Nephron progenitor cell (in vitro differentiated cells): ENCODE measurements around the gene CCND1.

Source experiments
- DNase-seq: peaks from one replicate; pipeline ENCODE4 v3.0.0; 2021
- H3K27ac Mint-ChIP-seq: 2 replicates; pipeline ENCODE4 v1.8.0; 2021; ENCODE audit warnings: mild to moderate bottlenecking, moderate library complexity, mixed read lengths
- H3K27me3 Mint-ChIP-seq: 2 replicates; pipeline ENCODE4 v1.8.0; 2021; ENCODE audit warnings: mild to moderate bottlenecking, low read depth, mixed read lengths; ENCODE audit not compliant: poor library complexity
- H3K36me3 Mint-ChIP-seq: 2 replicates; pipeline ENCODE4 v1.8.0; 2021; ENCODE audit warnings: low read depth, mixed read lengths
- H3K4me1 Mint-ChIP-seq: 2 replicates; pipeline ENCODE4 v1.8.0; 2021; ENCODE audit warnings: mixed read lengths
- H3K4me3 Mint-ChIP-seq: 2 replicates; pipeline ENCODE4 v1.8.0; 2021; ENCODE audit warnings: mild to moderate bottlenecking, moderate library complexity, mixed read lengths
- H3K9me3 Mint-ChIP-seq: 2 replicates; pipeline ENCODE4 v1.8.0; 2021; ENCODE audit warnings: mild to moderate bottlenecking, moderate library complexity, mixed read lengths
- CTCF ChIP-seq: fragments of 200-600 bp; sonication (generic); IDR thresholded peaks from 2 replicates; pipeline ENCODE4 v1.5.0; 2021; ENCODE audit warnings: antibody characterized with exemption

CCND1 gene

DNA sequence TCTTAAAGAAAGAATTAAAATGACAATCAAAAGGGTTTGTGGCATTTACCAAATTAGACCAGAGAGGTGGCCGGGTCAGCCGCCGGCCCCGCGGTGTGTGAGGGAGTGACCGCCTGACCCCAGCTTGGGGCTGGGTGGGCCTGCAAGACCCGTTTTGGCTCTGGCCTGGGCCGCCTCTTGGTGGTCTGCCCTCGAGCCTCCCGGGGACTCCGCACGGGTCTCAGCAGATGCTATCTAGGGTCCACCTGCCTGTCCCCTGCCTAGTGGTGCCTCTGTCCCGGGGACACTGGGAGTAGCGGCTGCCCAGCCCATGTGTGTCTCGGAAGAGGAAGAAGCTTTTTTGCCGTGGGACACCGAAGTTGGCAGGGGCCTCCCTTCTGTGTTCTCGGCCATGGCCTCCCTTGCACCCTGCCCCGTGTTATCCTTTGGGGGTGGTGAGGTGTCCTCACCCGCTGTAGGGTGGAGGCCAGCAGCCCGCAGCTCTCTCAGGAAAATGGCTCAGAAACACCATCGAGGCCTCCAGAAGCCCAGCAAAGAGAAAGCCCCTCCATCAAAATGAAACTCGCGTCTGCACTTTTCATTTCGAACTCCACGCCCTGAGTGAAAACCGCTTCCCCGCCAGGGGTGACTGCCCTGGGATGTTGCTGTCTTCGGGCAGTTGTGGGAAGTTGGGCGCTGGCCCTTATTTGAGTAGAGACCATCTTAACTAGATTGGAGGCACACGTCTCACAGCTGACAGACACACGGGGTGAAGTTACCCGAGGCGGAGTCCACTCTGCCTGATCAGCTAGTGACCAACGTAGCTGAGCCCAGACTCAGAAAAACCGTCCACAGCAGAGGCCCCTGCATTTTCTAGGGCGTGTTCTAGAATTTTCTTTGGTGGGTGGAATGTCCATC is 8.0 kb downstream of the CCND1 start:
- Mint-ChIP-seq H3K27ac (peak overlapping the region; percentile 71), H3K27me3 (no peaks in the 10 kb centered on the region), H3K4me3 (no peak overlapping the region), H3K4me1 (peaks cover 28% of the 10 kb centered on the region), H3K36me3 (peaks cover 39% of the 10 kb centered on the region), H3K9me3 (no peaks in the 10 kb centered on the region)
- no peak for TF ChIP-seq CTCF
- no peak for DNase-seq

GRCh38 chr11:69649576-69649900 is 8.6 kb downstream of the CCND1 start:
- Mint-ChIP-seq H3K27ac (peak overlapping the region; percentile 71), H3K4me3 (no peak overlapping the region), H3K27me3 (no peaks in the 10 kb centered on the region), H3K9me3 (no peaks in the 10 kb centered on the region), H3K36me3 (peaks cover 39% of the 10 kb centered on the region), H3K4me1 (peaks cover 24% of the 10 kb centered on the region)
- TF ChIP-seq CTCF: no peak
- DNase-seq: no peak

GRCh38 chr11:69650081-69650831 is 9.3 kb downstream of the CCND1 start:
- TF ChIP-seq CTCF: no peak
- no peak for DNase-seq
- no peak overlapping the region for H3K27ac Mint-ChIP-seq

GRCh38 chr11:69650832-69651344 is 9.9 kb downstream of the CCND1 start:
- H3K9me3 Mint-ChIP-seq: no peaks in the 10 kb centered on the region
- no peak overlapping the region for H3K4me3 Mint-ChIP-seq
- H3K36me3 Mint-ChIP-seq: peaks cover 34% of the 10 kb centered on the region
- H3K27me3 Mint-ChIP-seq: no peaks in the 10 kb centered on the region
- no peak for DNase-seq
- no peak overlapping the region for H3K27ac Mint-ChIP-seq
- TF ChIP-seq CTCF: no peak
- H3K4me1 Mint-ChIP-seq: peaks cover 21% of the 10 kb centered on the region

More at GRCh38 chr11:69650081-69650831, 9.3 kb downstream of the CCND1 start:
- peaks cover 38% of the 10 kb centered on the region for H3K36me3 Mint-ChIP-seq
- H3K27me3 Mint-ChIP-seq: no peaks in the 10 kb centered on the region
- H3K9me3 Mint-ChIP-seq: no peaks in the 10 kb centered on the region
- H3K4me1 Mint-ChIP-seq: peaks cover 23% of the 10 kb centered on the region
- H3K4me3 Mint-ChIP-seq: no peak overlapping the region

- TF ChIP-seq CTCF: no peak
- no peak for DNase-seq
- H3K27ac Mint-ChIP-seq: peak overlapping the region; percentile 88
- no peaks in the 10 kb centered on the region for H3K27me3 Mint-ChIP-seq
- H3K4me1 Mint-ChIP-seq: peaks cover 32% of the 10 kb centered on the region
- H3K36me3 Mint-ChIP-seq: peaks cover 34% of the 10 kb centered on the region
- H3K9me3 Mint-ChIP-seq: no peaks in the 10 kb centered on the region
- H3K4me3 Mint-ChIP-seq: no peak overlapping the region
Measured at GRCh38 chr11:69651834-69652620, 11.1 kb downstream of the CCND1 start.
